CD14-positive monocyte (primary cell): ENCODE measurements around the gene ESRRA. TPM values are rescaled to one million over a fixed set of nuclear protein-coding genes. Genes with fewer than 3 reads are reported as not detected.

ENCODE experiments used
- DNase-seq, 3 donors: peaks; one replicate each; pipeline ENCODE4 v3.0.0-alpha.2; 2011 to 2022
- H2AFZ ChIP-seq: 2 replicates; pipeline ENCODE4 v1.6.0; 2012; ENCODE audit warnings: mild to moderate bottlenecking, low read depth, low read length, inconsistent platforms; ENCODE audit not compliant: insufficient read depth, poor library complexity, severe bottlenecking
- H3K27ac ChIP-seq, 2 donors: 1 replicate in 1 of 2; 2 replicates in 1 of 2; pipeline ENCODE4 v1.5.1; 2012 to 2013; ENCODE audit warnings: low read length in 2 of 2, control low read depth in 1 of 2, inconsistent platforms in 1 of 2, low read depth in 1 of 2, mild to moderate bottlenecking in 1 of 2
- H3K27me3 ChIP-seq, 2 donors: one replicate each; pipeline versions ENCODE4 v1.6.0 to v1.6.1; 2011 to 2013; ENCODE audit warnings: low read length in 2 of 2; ENCODE audit not compliant: control insufficient read depth in 2 of 2, insufficient read depth in 2 of 2
- H3K36me3 ChIP-seq, 2 donors: replicated peaks in 1 of 2; 1 replicate in 1 of 2; 2 replicates in 1 of 2; pipeline versions ENCODE4 v1.5.1 to v1.6.1; 2012 to 2013; ENCODE audit warnings: low read length in 2 of 2, control low read depth in 1 of 2, inconsistent platforms in 1 of 2, mild to moderate bottlenecking in 1 of 2; ENCODE audit not compliant: insufficient read depth in 2 of 2, control insufficient read depth in 1 of 2
- H3K4me1 ChIP-seq, 2 donors: 1 replicate in 1 of 2; 2 replicates in 1 of 2; pipeline versions ENCODE4 v1.5.1 to v1.6.1; 2012 to 2013; ENCODE audit warnings: low read length in 2 of 2, control low read depth in 1 of 2, inconsistent platforms in 1 of 2, mild to moderate bottlenecking in 1 of 2, moderate library complexity in 1 of 2; ENCODE audit not compliant: insufficient read depth in 2 of 2, control insufficient read depth in 1 of 2
- H3K4me2 ChIP-seq: replicated peaks from 2 replicates; pipeline ENCODE3; 2012; ENCODE audit warnings: low read length, moderate library complexity, mild to moderate bottlenecking; ENCODE audit not compliant: poor library complexity, severe bottlenecking; ENCODE audit errors: extremely low read depth
- H3K4me3 ChIP-seq, 3 experiments: fragments of 200-600 bp in 1 of 3; sonication (generic) in 1 of 3; replicated peaks in 1 of 3; 1 replicate in 2 of 3; 2 replicates in 1 of 3; pipeline ENCODE4 v1.5.1; 2011 to 2013; ENCODE audit warnings: low read length in 3 of 3, mild to moderate bottlenecking in 3 of 3, control low read depth in 2 of 3, low read depth in 2 of 3, inconsistent platforms in 1 of 3, moderate library complexity in 1 of 3
- H3K79me2 ChIP-seq: 2 replicates; pipeline ENCODE4 v1.6.0; 2012; ENCODE audit warnings: mild to moderate bottlenecking, control low read depth, inconsistent platforms, low read length, moderate library complexity; ENCODE audit not compliant: insufficient read depth
- H3K9ac ChIP-seq: 2 replicates; pipeline ENCODE4 v1.6.0; 2017; ENCODE audit warnings: low read length, mild to moderate bottlenecking; ENCODE audit not compliant: insufficient read depth, poor library complexity, severe bottlenecking
- H3K9me3 ChIP-seq, 2 donors: replicated peaks in 1 of 2; 1 replicate in 1 of 2; 2 replicates in 1 of 2; pipeline versions ENCODE4 v1.5.1 to v1.6.1; 2012 to 2013; ENCODE audit warnings: low read length in 2 of 2, control low read depth in 1 of 2; ENCODE audit not compliant: control insufficient read depth in 1 of 2, insufficient read depth in 1 of 2
- H4K20me1 ChIP-seq: 2 replicates; pipeline ENCODE4 v1.6.0; 2012; ENCODE audit warnings: mild to moderate bottlenecking, low read length, control low read depth, moderate library complexity; ENCODE audit not compliant: insufficient read depth
- H3K27ac Mint-ChIP-seq, 7 donors: one replicate each; pipeline ENCODE4 v1.8.0; 2020; ENCODE audit warnings: mild to moderate bottlenecking in 7 of 7, mixed read lengths in 7 of 7, moderate library complexity in 6 of 7, inconsistent platforms in 2 of 7
- H3K27me3 Mint-ChIP-seq, 3 donors: one replicate each; pipeline ENCODE4 v1.8.0; 2021 to 2022; ENCODE audit warnings: low read depth in 3 of 3, mild to moderate bottlenecking in 3 of 3, mixed read lengths in 3 of 3, moderate library complexity in 3 of 3, inconsistent platforms in 1 of 3
- H3K36me3 Mint-ChIP-seq, 2 donors: one replicate each; pipeline ENCODE4 v1.8.0; 2020; ENCODE audit warnings: mixed read lengths in 2 of 2, inconsistent platforms in 1 of 2, mild to moderate bottlenecking in 1 of 2
- H3K4me1 Mint-ChIP-seq: one replicate; pipeline ENCODE4 v1.8.0; 2020; ENCODE audit warnings: mild to moderate bottlenecking, mixed read lengths
- H3K4me3 Mint-ChIP-seq, 2 donors: one replicate each; pipeline ENCODE4 v1.8.0; 2020; ENCODE audit warnings: mild to moderate bottlenecking in 2 of 2, mixed read lengths in 2 of 2, moderate library complexity in 1 of 2
- H3K9me3 Mint-ChIP-seq, 7 donors: one replicate each; pipeline ENCODE4 v1.8.0; 2020 to 2022; ENCODE audit warnings: mixed read lengths in 7 of 7, mild to moderate bottlenecking in 6 of 7, moderate library complexity in 6 of 7, inconsistent platforms in 2 of 7
- CTCF ChIP-seq: fragments of 200-600 bp; IDR thresholded peaks from one replicate; pipeline ENCODE4 v1.8.0; 2022; ENCODE audit warnings: antibody characterized with exemption, mild to moderate bottlenecking
- WGBS: methylation state at CpG from one replicate; pipeline ENCODE4 v1.1.5; 2013; ENCODE audit warnings: missing lambda C conversion rate; ENCODE audit not compliant: insufficient coverage; 5-methylcytosine and 5-hydroxymethylcytosine counted together
- intact Hi-C, 2 donors: fragments of 100-400 bp; cut with micrococcal nuclease; formaldehyde crosslinking; loops; one replicate each; pipeline versions ENCODE4 v1.15.0 to v1.15.1; 2023
- polyA plus RNA-seq, 3 donors: library from polyadenylated mRNA; depleted of rRNA in 1 of 3; unstranded in 2 of 3; stranded (reverse) in 1 of 3; fragments of 300-500 nt in 2 of 3; fragments of >200 nt in 1 of 3; fragmentation: Illumina TruSeq in 2 of 3; gene quantifications; 1 replicate in 2 of 3; 2 replicates in 1 of 3; pipeline ENCODE4 v1.2.3, GENCODE V29; 2012 to 2021

ESRRA gene
- polyA plus RNA-seq, 3 donors = 15.3 to 45.7 (median 18.3) TPM

GRCh38 chr11:64287676-64288352 is 17.5 kb upstream of the ESRRA start:
- H4K20me1 ChIP-seq = no peaks in the 10 kb centered on the region
- H3K9me3 ChIP-seq = peaks cover 4 to 11% of the 10 kb centered on the region in 2 donors
- Mint-ChIP-seq H3K4me1 (peaks cover 25% of the 10 kb centered on the region), H3K9me3 (peaks cover 0 to 8% (median 3%) of the 10 kb centered on the region in 7 donors), H3K36me3 (peaks cover 5 to 11% of the 10 kb centered on the region in 2 donors), H3K27me3 (peaks cover 24 to 41% (median 26%) of the 10 kb centered on the region in 3 donors), H3K27ac (no peak overlapping the region), H3K4me3 (no peak overlapping the region)
- no peak overlapping the region for H2AFZ ChIP-seq
- H3K36me3 ChIP-seq = no peaks in the 10 kb centered on the region
- H3K4me2 ChIP-seq = no peak overlapping the region
- intact Hi-C loops = loop anchor here in 1 of 2 donors (5.0 kb wide), 1 partner anchor 36 kb away; the partner anchor contains the start of gene PLCB3
- WGBS = 97% methylated on average over 23 of the region's 33 CpGs
- no peak overlapping the region for H3K9ac ChIP-seq
- no peak for DNase-seq
- no peak overlapping the region for H3K4me3 ChIP-seq
- no peak for TF ChIP-seq CTCF
- peaks cover 5% of the 10 kb centered on the region for H3K79me2 ChIP-seq
- no peak overlapping the region for H3K27ac ChIP-seq
- peaks cover 15 to 23% of the 10 kb centered on the region in 2 donors for H3K27me3 ChIP-seq
- H3K4me1 ChIP-seq = peaks cover 25 to 39% of the 10 kb centered on the region in 2 donors

DNA sequence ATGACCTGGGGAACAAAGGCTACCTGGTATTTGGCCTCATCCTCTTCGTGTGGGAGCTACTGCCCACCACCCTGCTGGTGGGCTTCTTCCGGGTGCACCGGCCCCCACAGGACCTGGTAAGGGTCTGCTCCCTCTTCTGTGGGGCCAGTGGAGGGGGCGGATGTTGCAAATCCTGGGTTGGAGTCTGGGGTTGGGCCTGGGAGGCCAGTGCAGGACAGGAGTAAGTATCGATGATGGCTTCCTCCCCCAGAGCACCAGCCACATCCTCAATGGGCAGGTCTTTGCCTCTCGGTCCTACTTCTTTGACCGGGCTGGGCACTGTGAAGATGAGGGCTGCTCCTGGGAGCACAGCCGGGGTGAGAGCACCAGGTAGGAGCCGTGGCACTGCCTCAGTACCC is 17.0 kb upstream of the ESRRA start:
- TF ChIP-seq CTCF = no peak
- H3K9ac ChIP-seq = no peak overlapping the region
- H3K4me2 ChIP-seq = no peak overlapping the region
- 100% methylated on average over 2 of the region's 9 CpGs for WGBS
- no peak overlapping the region for H3K4me3 ChIP-seq
- no peaks in the 10 kb centered on the region for H4K20me1 ChIP-seq
- H3K79me2 ChIP-seq = peaks cover 5% of the 10 kb centered on the region
- H3K27ac ChIP-seq = no peak overlapping the region
- H3K4me3 Mint-ChIP-seq = no peak overlapping the region
- H3K4me1 ChIP-seq = peaks cover 25 to 36% of the 10 kb centered on the region in 2 donors
- H3K36me3 ChIP-seq = no peaks in the 10 kb centered on the region
- peaks cover 4 to 16% of the 10 kb centered on the region in 2 donors for H3K9me3 ChIP-seq
- DNase-seq = no peak
- H3K4me1 Mint-ChIP-seq = peaks cover 22% of the 10 kb centered on the region
- no peak overlapping the region for H3K27ac Mint-ChIP-seq
- H2AFZ ChIP-seq = no peak overlapping the region
- intact Hi-C loops = loop anchor here in 1 of 2 donors (5.0 kb wide), 1 partner anchor 36 kb away; the partner anchor contains the start of gene PLCB3
- H3K9me3 Mint-ChIP-seq = peaks cover 0 to 8% (median 3%) of the 10 kb centered on the region in 7 donors
- peaks cover 29 to 46% (median 31%) of the 10 kb centered on the region in 3 donors for H3K27me3 Mint-ChIP-seq
- peaks cover 20 to 28% of the 10 kb centered on the region in 2 donors for H3K27me3 ChIP-seq
- H3K36me3 Mint-ChIP-seq = peaks cover 5 to 11% of the 10 kb centered on the region in 2 donors
